OCI-LY3 (cell line): ENCODE measurements around the gene GOLGA6C.
"Not testable (repeated sequence)": the region's sequence is repeated elsewhere in the genome, so short reads cannot be mapped to it uniquely, and the experiment has no call there.

Source experiments
- H2AFZ ChIP-seq: fragments of 200-600, 300-600 bp; shearing (Covaris generic); 2 replicates; pipeline ENCODE4 v1.6.0; 2014; ENCODE audit warnings: antibody characterized with exemption, low read depth, low read length
- H3K27ac ChIP-seq: fragments of 200-600, 300-600 bp; sonication (generic); 2 replicates; pipeline ENCODE4 v1.5.1; 2014; ENCODE audit warnings: mild to moderate bottlenecking, low read length, moderate library complexity, mixed read lengths
- H3K27me3 ChIP-seq: fragments of 200-600, 300-600 bp; sonication (generic); 2 replicates; pipeline ENCODE4 v1.6.1; 2014; ENCODE audit warnings: low read depth, low read length, mixed read lengths
- H3K36me3 ChIP-seq: fragments of 200-600, 300-600 bp; sonication (generic); replicated peaks from 2 replicates; pipeline ENCODE3; 2014; ENCODE audit warnings: low read depth, low read length, mixed read lengths
- H3K4me1 ChIP-seq: fragments of 300-600, 200-600 bp; sonication (generic); 2 replicates; pipeline ENCODE4 v1.6.1; 2014; ENCODE audit warnings: low read length, mixed read lengths
- H3K4me2 ChIP-seq: fragments of 200-600, 300-600 bp; sonication (generic); 2 replicates; pipeline ENCODE4 v1.6.1; 2014; ENCODE audit warnings: low read length, mixed read lengths
- H3K4me3 ChIP-seq: fragments of 300-600, 200-600 bp; sonication (generic); 2 replicates; pipeline ENCODE4 v1.5.1; 2014; ENCODE audit warnings: antibody characterized with exemption, mild to moderate bottlenecking, low read length, moderate library complexity
- H3K79me2 ChIP-seq: fragments of 300-600, 200-600 bp; shearing (Covaris generic); 2 replicates; pipeline ENCODE4 v1.6.1; 2014; ENCODE audit warnings: mild to moderate bottlenecking, low read length, mixed read lengths
- H3K9ac ChIP-seq: fragments of 300-600, 200-600 bp; shearing (Covaris generic); 2 replicates; pipeline ENCODE4 v1.6.0; 2014; ENCODE audit warnings: mild to moderate bottlenecking, low read length, moderate library complexity
- H3K9me3 ChIP-seq: fragments of 200-600, 300-600 bp; shearing (Covaris generic); 2 replicates; pipeline ENCODE4 v1.6.1; 2014; ENCODE audit warnings: low read length, mixed read lengths; ENCODE audit not compliant: insufficient read depth
- H4K20me1 ChIP-seq: fragments of 200-600, 300-600 bp; sonication (generic); 2 replicates; pipeline ENCODE4 v1.6.1; 2016; ENCODE audit warnings: low read length, mixed read lengths; ENCODE audit not compliant: insufficient read depth
- TF ChIP-seq, protein P1 (sequence below): fragments of 200-600, 300-600 bp; sonication (generic); IDR thresholded peaks from 2 replicates; pipeline ENCODE4 v1.5.1; 2014; ENCODE audit warnings: antibody characterized with exemption, low read length, low read depth

The GOLGA6C gene

GRCh38 chr15:75249726-75250125 is 8.4 kb upstream of the GOLGA6C start:
- Histone ChIP-seq H3K9ac (no peak overlapping the region), H3K27ac (no peak overlapping the region), H2AFZ (no peak overlapping the region), H3K36me3 (no peaks in the 10 kb centered on the region), H3K4me1 (no peaks in the 10 kb centered on the region), H3K4me2 (no peak overlapping the region), H3K79me2 (no peaks in the 10 kb centered on the region), H4K20me1 (no peaks in the 10 kb centered on the region), H3K9me3 (no peaks in the 10 kb centered on the region), H3K27me3 (peaks cover 54% of the 10 kb centered on the region), H3K4me3 (no peak overlapping the region)
- TF ChIP-seq, protein P1, sequence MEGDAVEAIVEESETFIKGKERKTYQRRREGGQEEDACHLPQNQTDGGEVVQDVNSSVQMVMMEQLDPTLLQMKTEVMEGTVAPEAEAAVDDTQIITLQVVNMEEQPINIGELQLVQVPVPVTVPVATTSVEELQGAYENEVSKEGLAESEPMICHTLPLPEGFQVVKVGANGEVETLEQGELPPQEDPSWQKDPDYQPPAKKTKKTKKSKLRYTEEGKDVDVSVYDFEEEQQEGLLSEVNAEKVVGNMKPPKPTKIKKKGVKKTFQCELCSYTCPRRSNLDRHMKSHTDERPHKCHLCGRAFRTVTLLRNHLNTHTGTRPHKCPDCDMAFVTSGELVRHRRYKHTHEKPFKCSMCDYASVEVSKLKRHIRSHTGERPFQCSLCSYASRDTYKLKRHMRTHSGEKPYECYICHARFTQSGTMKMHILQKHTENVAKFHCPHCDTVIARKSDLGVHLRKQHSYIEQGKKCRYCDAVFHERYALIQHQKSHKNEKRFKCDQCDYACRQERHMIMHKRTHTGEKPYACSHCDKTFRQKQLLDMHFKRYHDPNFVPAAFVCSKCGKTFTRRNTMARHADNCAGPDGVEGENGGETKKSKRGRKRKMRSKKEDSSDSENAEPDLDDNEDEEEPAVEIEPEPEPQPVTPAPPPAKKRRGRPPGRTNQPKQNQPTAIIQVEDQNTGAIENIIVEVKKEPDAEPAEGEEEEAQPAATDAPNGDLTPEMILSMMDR, result no peak

- H2AFZ ChIP-seq, H4K20me1 ChIP-seq, H3K4me3 ChIP-seq, H3K79me2 ChIP-seq, H3K9me3 ChIP-seq, H3K4me2 ChIP-seq, H3K4me1 ChIP-seq, H3K9ac ChIP-seq, H3K27ac ChIP-seq, H3K36me3 ChIP-seq: not testable (repeated sequence)
- H3K27me3 ChIP-seq, result peaks cover 54% of the 10 kb centered on the region
Measured at GRCh38 chr15:75251343-75251742, 6.8 kb upstream of the GOLGA6C start.

- not testable (repeated sequence) for H3K79me2 ChIP-seq, H3K4me1 ChIP-seq, H3K9me3 ChIP-seq, H3K9ac ChIP-seq, H2AFZ ChIP-seq, H3K27ac ChIP-seq, H3K4me2 ChIP-seq, H3K36me3 ChIP-seq, H4K20me1 ChIP-seq, H3K4me3 ChIP-seq
- peaks cover 51% of the 10 kb centered on the region for H3K27me3 ChIP-seq
Measured at GRCh38 chr15:75252285-75252684, 5.8 kb upstream of the GOLGA6C start.

GRCh38 chr15:75258620-75259343 is 648 bp downstream of the GOLGA6C start:
- H3K27me3 ChIP-seq, H3K36me3 ChIP-seq, H4K20me1 ChIP-seq, H3K9me3 ChIP-seq, H3K79me2 ChIP-seq, H3K27ac ChIP-seq, H3K4me2 ChIP-seq, H3K4me1 ChIP-seq, H3K4me3 ChIP-seq, H2AFZ ChIP-seq, H3K9ac ChIP-seq: not testable (repeated sequence)

GRCh38 chr15:75259873-75260272 is 1.7 kb downstream of the GOLGA6C start:
- H3K79me2 ChIP-seq, H3K4me3 ChIP-seq: not testable (repeated sequence)

GRCh38 chr15:75273751-75274359 is 15.7 kb downstream of the GOLGA6C start:
- not testable (repeated sequence) for H3K9me3 ChIP-seq, H3K4me2 ChIP-seq, H3K27ac ChIP-seq, H3K79me2 ChIP-seq, H4K20me1 ChIP-seq, H3K27me3 ChIP-seq, H2AFZ ChIP-seq, H3K9ac ChIP-seq, H3K36me3 ChIP-seq, H3K4me3 ChIP-seq, H3K4me1 ChIP-seq

More at GRCh38 chr15:75259873-75260272, 1.7 kb downstream of the GOLGA6C start:
- not testable (repeated sequence) for H3K9ac ChIP-seq, H2AFZ ChIP-seq, H3K9me3 ChIP-seq, H3K4me2 ChIP-seq, H3K27ac ChIP-seq, H3K27me3 ChIP-seq, H3K4me1 ChIP-seq, H4K20me1 ChIP-seq, H3K36me3 ChIP-seq
